ENCODE results near the gene KDM4C.
"Not testable (repeated sequence)": the region's sequence is repeated elsewhere in the genome, so short reads cannot be mapped to it uniquely, and the experiment has no call there.

KDM4C gene

DNA sequence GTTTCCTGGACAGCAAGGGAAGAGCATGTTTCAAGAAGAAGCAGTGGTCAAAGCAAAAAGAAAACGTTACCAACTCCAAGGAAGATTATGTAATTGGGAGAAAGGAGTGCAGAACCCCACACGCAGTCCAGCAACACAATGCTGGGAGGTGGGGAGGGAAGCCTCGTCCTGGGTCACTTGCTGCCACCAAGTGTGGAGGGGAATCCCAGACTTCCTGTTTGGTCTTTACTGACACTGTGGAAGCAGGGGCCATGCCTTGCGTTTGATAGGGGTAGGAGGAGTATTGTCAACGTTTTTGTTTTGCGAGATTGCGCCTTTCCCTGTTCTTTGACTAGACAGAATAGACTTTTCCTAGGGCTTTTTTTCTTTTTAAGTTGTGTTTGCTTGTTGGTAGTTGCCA is 421.0 kb downstream of the KDM4C start:
- no peak for DNase-seq

DNA sequence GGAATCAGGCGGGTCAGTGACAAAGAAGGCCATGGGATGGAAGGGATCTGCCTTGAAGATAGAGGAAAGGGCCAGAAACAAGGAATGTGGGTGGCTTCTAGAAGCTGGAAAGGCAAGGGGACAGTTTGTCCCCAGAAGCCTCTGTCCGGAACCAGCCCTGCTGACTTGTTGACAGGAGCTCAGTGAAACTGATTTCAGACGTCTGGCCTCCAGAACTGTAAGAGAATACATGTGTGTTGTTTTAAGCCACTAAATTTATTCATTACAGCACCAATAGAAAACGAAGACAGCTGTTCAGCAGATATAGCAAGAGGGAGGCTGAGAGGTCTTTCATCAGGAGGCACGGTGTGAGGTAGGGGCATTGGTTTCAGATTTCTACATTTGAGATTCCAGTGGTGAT is 422.5 kb downstream of the KDM4C start:
- DNase-seq, result no peak

DNA sequence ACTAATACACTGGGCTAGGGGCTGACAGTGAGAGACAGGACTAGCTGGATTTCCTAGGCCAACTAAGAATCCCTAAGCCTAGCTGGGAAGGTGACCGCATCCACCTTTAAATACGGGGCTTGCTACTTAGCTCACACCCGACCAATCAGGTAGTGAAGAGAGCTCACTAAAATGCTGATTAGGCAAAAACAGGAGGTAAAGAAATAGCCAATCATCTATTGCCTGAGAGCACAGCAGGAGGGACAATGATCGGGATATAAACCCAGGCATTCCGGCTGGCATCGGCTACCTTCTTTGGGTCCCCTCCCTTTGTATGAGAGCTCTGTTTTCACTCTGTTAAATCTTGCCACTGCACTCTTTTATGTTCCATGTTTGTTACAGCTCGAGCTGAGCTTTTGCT is 425.4 kb downstream of the KDM4C start:
- DNase-seq, result not testable (repeated sequence)

DNA sequence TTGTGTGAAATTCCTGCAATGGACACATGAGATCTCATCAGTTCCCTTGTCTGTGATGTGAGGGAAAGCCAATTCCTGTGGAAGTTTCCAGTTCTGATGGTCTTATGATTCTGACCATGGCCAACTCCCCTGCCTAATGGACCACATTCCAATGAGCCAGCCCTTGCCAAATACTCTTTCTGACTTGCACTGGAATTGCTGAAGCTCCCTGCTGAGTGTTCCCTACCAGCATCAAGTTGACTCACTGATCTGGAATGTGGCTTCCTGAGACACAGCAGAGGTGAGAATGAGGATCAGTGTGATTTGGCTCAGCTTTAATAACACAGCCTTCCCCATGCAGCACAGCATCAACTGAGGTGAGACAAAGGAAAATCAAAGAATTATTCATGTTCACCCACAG is 427.8 kb downstream of the KDM4C start:
- no peak for DNase-seq

DNA sequence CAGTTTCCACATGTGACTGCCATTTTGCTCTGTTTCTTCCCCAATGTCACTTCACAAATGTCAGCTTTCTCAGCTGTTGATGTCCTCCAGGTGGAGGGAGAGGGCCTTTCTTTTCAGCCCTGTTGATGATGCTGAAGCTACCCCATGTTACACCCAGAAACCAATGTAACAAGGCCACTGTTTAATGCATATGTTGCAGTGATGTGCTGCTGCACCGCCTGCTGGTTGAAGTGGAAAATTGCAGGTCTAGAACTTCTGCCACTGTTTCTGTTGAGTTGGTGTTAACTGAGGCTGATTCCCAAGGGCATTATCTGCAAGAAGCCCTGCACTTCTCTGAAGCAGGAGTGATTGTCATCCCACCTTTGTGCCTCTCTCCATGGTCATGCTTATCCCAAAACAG is 428.4 kb downstream of the KDM4C start:
- no peak for DNase-seq

DNA sequence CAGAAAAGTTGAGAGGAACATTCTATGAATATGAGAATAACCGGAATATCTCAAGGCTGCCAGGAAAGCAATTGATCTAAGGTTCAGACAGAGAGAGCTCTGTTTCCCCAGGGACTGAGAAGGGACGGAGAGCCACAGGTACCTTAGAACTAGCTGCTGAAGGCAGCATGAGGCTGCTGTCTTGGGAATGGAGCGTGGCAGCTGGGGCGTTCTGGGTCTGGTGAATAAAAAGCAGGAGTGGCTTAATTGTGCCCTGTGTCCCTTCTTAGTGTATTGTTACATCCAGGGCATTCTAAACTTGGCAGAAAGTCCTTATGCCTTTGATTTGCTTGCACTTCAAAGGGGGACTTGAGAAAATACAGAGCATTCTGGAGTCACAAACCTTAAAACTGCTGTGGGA is 434.5 kb downstream of the KDM4C start:
- no peak for DNase-seq

DNA sequence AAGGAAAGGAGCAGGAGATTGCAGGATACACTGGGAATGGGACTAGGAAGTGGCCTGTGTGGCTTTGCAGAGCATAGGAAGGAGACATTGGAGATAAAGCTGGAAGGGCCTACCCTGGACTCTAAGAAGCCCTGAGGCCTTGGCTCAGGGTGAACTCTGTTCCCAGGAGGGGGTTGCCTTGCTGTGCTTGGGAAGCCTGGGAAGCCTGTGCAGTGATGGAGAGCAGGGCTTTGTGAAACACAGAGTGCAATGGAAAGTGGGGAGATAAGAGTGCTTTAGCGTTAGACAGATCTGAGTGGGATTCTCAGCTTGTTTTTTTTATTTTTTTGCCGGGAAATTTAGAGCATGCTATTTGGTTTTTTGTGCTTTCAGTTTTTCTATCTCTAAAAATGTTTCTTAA is 437.8 kb downstream of the KDM4C start:
- no peak for DNase-seq

DNA sequence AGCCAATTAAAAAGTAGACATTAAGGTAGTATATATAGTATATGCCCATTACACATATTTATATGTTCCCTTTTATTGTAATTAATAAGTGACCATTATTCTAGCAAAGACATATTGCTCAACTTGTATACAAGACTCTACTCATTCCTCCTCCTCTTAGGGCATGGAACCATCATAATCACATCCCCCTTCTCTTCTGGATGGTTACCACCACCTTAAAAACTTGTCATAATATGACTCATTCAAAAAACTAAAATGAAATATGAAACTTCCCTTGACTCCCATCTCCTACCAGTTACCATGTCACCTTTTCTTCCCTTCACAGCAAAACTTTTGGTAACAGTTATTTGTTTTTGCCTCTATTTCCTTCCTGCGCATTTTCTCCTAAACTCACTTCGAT is 438.7 kb downstream of the KDM4C start:
- no peak for DNase-seq

DNA sequence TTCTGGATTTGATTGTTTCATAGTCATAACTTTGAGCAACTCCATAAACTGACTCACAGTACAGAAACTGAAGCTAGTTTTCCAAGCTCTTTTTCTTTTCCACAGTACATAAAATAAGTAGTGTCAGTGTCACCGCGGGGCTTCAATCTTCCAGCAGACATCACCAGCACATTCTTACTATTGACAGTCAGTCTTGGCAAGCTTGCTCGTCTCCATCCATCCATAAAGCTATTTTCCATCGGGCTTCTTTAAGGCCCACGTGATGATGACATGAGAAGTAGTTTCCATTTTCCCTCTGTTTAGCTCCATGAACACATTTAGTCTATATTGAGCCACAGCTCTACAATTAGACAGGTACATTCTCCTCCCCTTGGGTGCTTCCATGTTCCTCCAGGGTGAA is 443.4 kb downstream of the KDM4C start:
- no peak for DNase-seq

DNA sequence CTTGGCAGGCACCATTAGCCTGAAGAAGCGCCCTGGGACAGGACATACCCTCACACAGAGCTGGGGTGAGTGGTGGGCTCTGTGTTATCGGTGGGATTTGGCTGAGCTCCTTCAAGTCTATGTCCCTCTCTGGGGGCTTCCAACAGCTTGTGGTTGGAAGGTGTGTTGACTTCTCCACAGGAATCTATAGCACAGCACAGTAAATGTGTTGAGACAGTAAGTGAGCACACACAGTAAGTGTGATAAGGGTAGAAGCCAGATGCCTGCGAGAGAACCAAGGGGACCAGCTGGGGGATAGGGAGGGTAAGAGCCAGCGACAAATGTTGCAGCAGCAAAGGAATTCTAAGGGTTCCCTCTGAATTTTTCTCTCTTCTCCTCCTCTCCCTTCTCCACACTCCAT is 448.0 kb downstream of the KDM4C start:
- no peak for DNase-seq

DNA sequence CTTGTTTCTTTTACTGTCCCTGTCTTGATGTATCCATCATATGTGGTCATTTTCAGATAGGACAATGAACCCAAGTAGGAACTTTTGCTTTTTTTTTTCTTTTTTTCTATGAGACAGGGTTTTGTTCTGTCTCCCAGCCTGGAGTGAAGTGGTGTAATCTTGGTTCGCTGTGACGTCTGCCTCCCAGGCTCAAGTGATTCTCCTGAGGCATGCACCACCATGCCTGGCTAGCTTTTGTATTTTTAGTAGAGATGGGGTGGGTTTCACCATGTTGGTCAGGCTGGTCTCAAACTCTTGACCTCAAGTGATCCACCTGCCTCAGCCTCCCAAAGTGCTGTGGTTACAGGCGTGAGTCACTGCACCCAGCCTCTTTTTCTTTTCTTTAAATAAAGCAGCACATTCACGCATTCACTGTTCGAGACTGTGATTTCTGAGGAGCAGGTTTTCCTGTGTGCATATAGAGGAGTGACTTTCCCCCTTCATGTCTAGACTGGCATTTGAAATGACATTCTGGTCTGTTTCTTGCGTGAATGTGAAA is 448.5 kb downstream of the KDM4C start:
- no peak for DNase-seq

DNA sequence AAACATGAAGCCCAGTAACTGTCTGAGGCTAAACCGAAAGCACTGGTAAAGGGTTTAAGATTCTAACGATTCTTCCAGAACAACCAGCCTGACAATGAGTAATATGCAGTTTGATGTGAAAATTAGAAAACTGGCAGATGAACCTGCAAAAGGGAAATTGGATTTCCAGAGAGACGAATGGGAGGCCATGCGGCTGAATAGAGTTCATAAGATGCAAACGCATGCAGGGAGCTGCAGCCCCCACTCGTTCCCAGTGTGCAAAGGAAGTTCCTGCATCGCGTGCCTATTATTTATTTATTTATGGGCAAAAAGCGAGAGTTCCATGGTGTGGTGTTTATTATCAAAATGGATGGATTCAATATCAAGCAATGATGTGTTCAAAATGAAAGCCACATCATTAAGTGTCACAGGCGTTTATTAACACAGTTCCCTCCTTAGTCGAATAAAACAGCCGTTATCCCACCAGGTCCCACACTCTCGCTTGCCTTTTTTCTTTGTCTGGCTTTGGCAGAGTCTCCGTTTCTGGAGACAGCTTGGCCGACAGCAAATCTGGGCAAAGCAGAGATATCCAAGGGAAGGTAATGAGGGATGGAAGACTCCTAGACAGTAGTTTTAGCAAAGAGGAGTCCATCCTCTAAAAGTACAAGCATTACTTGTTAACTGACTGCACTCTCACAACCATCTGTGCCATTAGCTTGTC is 451.4 kb downstream of the KDM4C start:
- DNase-seq, result no peak

DNA sequence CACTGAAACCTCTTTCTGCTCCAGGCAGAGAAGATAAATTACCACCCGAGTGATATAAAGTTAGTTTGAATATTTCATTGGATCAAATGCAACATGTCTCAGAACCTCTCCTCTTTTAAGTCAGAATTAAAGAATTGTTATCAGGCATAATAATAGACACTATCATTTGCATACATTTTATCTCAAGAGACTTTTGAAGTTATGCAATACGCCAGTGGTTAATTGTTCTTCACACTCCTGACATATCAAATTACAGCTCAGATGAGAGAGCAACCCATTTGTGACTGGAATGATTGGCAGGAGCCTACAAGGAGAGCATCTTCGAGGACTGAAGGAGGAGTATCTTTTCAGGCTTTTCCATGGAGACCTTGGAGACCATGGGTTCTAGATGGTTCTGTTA is 452.2 kb downstream of the KDM4C start:
- no peak for DNase-seq

DNA sequence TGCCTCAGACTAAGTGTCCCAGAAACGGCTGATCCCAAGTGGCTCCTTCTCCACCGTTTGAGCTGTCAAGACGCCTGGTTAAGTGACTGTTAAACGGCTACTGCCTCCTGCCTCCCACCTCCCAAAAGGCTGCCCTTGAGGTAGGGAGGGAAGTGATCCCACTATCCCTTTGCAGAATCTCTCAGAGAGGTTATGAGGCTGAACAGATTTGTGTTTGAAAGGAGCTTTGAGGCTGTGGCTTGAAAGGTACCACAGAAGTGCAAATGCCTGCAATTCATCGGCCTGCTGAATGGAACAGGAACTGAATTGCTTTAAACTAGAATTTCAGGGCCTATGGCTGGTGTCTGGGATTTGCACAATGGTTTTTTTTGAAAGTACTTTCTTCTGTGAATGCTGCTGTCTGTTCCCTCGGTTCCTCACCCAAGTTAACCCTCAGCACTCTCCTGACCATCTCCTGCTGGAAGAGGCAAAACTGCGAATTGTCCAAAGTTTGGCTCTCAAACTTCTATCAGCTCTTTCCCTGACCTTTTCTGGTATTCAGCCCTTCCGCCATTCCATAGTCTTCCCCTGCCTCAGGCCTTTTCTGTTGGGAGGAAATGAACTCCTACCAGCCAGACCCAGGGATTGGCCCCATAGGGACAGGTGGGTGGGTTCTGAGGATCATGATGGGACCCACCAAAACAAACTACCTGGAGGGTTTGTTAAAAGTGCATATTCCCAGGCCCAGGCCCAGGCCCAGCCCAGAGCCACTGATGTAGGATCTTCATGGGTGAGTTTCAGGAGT is 453.3 kb downstream of the KDM4C start:
- no peak for DNase-seq

DNA sequence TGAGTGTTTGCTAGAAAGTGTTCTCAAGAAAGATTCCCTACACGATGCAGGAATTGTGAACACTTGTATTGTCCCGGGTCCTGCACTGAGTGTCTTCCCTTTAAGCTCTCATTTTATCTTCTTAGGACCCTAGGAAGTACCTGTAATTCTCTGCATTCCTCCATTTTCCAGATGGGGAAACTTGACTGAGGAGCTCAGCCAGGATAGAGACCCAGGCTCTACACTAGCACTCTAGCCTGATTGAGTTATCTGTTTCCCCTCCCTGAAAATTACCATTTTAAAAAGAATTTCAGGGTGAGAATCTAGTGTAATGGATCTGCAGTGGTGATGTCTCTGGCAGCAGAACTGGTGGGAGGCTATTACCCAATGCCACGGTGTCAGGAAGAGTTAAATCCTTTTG is 453.9 kb downstream of the KDM4C start:
- DNase-seq, result no peak

DNA sequence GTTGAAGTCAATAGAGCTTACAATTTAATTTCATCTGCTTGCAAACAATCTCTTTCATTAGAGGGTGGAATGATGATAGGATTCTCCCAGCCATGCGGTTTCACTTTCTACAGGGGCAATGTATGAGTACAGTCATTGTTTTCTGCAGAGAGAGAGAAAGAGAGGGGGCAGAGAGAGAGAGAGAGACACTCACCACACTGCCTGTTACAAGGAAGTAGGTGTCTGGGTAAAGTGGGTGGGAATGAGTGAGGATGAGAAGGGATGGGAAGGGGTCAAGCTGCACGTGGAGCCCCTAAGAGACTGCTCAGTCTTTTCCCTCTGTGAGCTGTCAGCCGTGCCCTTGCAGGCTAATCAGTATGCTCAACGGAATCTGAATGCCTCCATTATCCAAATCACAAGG is 454.3 kb downstream of the KDM4C start:
- no peak for DNase-seq

DNA sequence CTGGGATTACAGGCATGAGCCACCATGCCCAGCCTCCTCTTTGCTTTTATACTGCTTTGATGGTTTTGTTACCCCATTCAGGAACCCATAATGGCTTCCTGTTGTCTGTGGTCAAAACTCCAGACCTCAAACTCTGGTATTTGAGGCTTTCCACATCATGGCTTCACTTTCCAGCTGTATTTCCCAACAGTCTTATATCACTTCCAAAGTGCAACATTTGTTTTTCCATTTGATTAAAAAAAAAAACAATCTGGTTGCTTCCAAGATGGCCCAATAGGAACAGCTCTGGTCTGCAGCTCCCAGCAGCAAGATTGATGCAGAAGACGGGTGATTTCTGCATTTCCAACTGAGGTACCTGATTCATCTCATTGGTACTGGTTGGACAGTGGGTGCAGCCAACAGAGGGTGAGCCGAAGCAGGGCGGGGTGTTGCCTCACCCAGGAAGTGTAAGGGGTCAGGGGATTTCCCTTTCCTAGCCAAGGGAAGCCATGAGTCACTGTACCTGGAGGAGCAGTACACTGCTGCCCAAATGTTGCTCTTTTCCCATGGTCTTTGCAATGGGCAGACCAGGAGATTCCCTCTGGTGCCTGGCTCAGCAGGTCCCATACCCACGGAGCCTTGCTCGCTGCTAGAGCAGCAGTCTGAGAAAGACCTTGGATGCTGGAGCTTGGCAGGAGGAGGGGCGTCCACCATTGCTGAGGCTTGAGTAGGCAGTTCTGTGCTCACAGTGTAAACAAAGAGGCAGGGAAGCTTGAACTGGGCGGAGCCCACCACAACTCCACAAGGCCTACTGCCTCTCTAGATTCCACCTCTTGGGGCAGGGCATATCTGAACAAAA is 458.4 kb downstream of the KDM4C start:
- DNase-seq, result peak; percentile 24

DNA sequence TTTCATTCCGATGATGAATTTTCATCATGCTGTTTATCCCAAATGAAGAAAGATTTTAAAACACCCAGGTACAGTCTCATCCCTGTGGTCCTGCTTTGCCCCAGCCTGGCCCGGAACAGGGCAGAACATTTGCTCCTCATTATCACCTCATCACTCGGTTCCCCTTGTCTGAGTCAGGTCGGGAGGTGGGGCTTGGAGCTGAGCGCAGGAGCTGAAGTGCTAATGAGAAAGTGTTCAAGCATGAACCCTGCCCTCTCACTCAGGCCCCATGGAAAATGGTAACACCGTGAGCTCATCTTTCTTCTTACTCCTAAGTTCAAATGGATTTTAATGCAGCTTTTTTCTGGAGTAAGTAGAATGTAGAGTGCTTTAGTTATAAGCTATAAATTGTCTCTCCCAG is 466.2 kb downstream of the KDM4C start:
- no peak for DNase-seq
